Activated CD4-positive, alpha-beta T cell treated with anti-CD3 and anti-CD28 coated beads, Interleukin-2, amount 10 ng/mL, durations not matched to agents 24 days and 14 days (primary cell): ENCODE results near the gene RABGAP1. TPM values are rescaled to one million over a fixed set of nuclear protein-coding genes. Genes with fewer than 3 reads are reported as not detected.

ENCODE experiments used
- DNase-seq: peaks from one replicate; pipeline ENCODE4 v3.0.0; 2022
- H3K27ac Mint-ChIP-seq: one replicate; pipeline ENCODE4 v1.8.0; 2022; ENCODE audit warnings: mild to moderate bottlenecking, mixed read lengths
- H3K27me3 Mint-ChIP-seq: one replicate; pipeline ENCODE4 v1.8.0; 2022; ENCODE audit warnings: mixed read lengths
- H3K36me3 Mint-ChIP-seq: one replicate; pipeline ENCODE4 v1.8.0; 2022; ENCODE audit warnings: low read depth, mild to moderate bottlenecking, mixed read lengths
- H3K4me1 Mint-ChIP-seq: one replicate; pipeline ENCODE4 v1.8.0; 2021; ENCODE audit warnings: mixed read lengths
- H3K4me3 Mint-ChIP-seq: one replicate; pipeline ENCODE4 v1.8.0; 2022; ENCODE audit warnings: mild to moderate bottlenecking, moderate library complexity, mixed read lengths
- H3K9me3 Mint-ChIP-seq: one replicate; pipeline ENCODE4 v1.8.0; 2021; ENCODE audit warnings: mixed read lengths
- intact Hi-C: fragments of 100-400 bp; cut with micrococcal nuclease; formaldehyde crosslinking; loops from one replicate; pipeline ENCODE4 v1.15.1; 2023
- total RNA-seq: library from RNA; stranded (reverse); gene quantifications from 2 replicates; pipeline ENCODE4 v1.2.3, GENCODE V29; 2022

The RABGAP1 gene
- total RNA-seq, 1 donor from 2014 or later = 25.7 TPM

DNA sequence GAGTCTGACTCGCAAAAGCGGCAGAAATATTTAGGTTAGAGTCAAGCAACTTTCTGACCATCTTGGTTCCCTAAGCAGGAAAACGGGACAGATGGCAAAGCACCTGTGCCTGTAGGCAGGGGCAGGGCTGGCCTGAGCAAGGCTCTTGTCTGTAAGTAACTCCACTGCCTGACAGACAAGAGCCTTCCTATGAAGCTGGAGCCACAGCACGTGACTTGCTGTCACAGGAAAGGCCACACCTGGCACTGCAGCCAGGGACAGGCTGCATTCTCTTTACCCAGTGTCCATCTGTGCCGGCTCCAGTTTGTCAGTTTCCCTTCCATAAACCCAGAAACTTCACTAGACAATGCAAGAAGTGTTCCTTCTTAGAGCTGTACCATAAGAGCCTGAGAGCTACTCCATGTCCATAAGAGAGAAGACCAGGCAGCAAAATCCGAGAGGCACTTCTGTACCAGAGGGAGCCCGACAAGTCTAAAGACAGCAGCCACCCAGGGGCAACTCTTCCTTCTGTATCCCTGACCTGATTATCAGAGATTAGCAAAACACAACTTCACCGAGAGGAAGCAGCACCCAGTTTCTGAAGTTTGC lies 170.7 kb downstream of the RABGAP1 start:
- peak overlapping the region; percentile 51 for H3K27ac Mint-ChIP-seq
- intact Hi-C loops = no loop called here
- H3K36me3 Mint-ChIP-seq = peaks cover 4% of the 10 kb centered on the region
- H3K4me3 Mint-ChIP-seq = no peak overlapping the region
- no peaks in the 10 kb centered on the region for H3K9me3 Mint-ChIP-seq
- H3K4me1 Mint-ChIP-seq = peaks cover 9% of the 10 kb centered on the region
- no peaks in the 10 kb centered on the region for H3K27me3 Mint-ChIP-seq
- no peak for DNase-seq

DNA sequence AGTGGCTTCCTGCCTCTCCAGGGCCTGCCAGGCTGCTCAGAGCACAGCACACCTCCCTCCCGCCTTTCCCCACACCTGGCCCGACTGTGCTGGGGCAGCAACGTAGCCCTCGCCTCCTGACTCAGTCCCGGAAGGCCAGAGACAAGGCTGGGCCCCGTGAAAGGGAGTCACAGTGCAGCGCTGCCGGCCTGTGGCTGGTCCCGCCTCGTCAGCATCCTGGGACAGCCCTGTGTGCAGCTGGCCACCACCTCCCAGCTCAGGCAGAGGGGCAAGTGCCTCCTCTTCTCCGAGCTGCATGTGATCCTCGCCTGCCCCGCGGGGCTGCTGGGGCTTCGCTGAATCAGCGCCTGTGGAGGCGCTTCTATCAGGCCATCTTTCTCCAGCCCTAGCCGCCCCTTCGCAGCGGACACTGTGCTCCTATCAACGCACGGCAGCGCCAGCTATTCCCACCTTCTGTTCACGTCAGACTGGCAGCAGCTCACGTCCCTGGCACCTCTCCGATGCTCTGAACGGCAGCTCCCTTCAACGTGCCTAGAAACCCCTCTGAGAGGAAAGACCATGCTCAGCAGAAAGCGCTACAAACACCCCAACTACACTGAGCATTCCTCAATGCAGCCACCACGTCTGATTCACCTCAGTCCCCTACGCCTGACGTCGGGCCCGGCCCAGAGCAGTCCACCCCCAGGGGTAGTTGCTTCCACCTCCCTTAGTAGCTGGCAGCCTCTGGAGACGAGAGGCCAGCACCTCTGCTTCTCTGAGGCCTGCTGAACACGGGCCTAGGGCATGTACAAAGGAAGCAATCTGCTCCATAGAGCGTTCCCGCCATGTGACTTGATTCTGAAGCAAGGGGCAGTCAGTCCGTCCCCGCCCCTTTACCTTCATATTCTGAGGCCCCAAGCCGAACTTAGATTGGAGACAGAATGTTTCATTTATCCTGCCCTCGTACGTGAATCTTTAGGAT lies 171.5 kb downstream of the RABGAP1 start:
- Mint-ChIP-seq H3K9me3 (no peaks in the 10 kb centered on the region), H3K27ac (no peak overlapping the region), H3K27me3 (no peaks in the 10 kb centered on the region), H3K36me3 (no peaks in the 10 kb centered on the region), H3K4me3 (no peak overlapping the region), H3K4me1 (peaks cover 9% of the 10 kb centered on the region)
- intact Hi-C loops = no loop called here
- peak; percentile 62 for DNase-seq

DNA sequence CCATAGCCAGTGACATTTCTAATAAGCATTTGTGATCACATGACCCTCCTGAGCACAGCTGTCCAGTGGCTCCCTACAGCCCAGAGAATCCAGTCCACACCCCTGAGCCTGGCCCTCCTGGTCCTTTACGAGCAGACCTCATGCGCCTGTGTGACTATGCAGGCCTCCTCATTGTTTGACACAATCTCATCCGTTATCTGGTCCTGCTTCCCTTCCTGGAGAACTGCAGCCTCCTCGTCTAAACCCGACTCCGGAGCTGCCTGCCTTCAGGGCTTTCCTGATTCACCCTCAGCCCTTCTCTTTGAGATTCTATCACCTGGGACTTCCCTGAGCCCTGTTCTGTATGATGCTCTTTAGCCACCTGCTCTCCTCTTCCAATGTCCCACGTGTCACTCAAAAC lies 172.4 kb downstream of the RABGAP1 start:
- Mint-ChIP-seq H3K9me3 (no peaks in the 10 kb centered on the region), H3K4me1 (peaks cover 9% of the 10 kb centered on the region), H3K36me3 (no peaks in the 10 kb centered on the region), H3K4me3 (no peak overlapping the region), H3K27me3 (no peaks in the 10 kb centered on the region), H3K27ac (no peak overlapping the region)
- intact Hi-C loops = no loop called here
- no peak for DNase-seq

DNA sequence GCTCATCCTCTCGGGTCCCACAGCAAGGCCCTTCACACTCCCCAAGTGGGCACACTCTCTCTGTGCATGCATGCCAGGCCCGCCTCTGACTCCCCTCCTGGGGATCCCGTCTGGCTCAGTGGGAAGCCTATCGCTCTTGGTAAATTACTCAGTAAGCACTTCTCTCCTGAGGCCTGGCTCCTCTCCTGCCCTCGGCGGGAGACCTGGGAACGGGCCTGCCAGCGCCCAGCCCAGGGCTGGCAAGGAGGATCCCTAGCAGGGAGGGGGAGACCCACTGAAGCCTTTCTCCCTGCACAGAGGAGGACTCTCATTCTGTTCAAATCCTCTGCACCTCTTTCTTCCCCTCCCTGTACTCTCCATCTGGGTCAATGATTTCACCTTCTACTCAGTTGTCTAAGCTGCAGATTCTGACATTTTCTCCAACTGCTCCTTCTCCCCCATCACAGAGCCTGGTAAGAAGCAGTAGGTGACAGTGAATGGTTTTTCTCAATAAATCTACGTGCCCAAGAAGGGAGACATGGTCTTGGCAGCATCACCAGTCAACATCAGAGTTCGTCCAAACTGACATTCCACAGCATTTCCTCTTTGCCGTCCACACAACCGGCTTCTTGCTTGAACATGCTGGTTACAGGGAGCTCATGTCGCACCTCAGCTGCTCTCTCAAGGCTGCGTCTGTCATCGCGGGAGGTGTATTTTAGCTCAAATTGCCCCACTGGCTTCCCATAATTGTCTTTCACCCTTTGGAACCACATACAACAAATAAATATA lies 174.5 kb downstream of the RABGAP1 start:
- H3K27me3 Mint-ChIP-seq = no peaks in the 10 kb centered on the region
- DNase-seq = no peak
- intact Hi-C loops = no loop called here
- H3K27ac Mint-ChIP-seq = no peak overlapping the region
- peaks cover 9% of the 10 kb centered on the region for H3K4me1 Mint-ChIP-seq
- H3K36me3 Mint-ChIP-seq = no peaks in the 10 kb centered on the region
- H3K4me3 Mint-ChIP-seq = no peak overlapping the region
- H3K9me3 Mint-ChIP-seq = no peaks in the 10 kb centered on the region

DNA sequence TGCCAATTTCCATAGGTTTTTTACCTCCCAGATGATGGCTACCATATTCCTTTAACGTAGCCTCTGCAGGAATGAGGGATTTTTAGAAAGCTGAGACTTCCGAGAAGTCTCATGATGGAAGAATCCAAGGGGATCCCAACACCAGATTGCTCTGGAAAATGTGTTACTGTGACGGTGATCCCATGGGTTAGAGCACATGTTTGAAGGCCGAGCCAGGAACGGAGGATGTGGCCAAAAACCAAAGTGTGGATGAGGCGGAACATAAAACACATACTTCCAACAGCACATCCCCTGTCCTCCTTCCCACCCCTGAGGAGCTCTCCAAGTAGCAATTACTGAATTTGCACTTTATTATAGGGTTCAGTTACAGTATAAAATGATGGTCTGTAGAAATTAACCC lies 175.2 kb downstream of the RABGAP1 start:
- no peaks in the 10 kb centered on the region for H3K9me3 Mint-ChIP-seq
- H3K36me3 Mint-ChIP-seq = no peaks in the 10 kb centered on the region
- intact Hi-C loops = no loop called here
- H3K27me3 Mint-ChIP-seq = no peaks in the 10 kb centered on the region
- H3K27ac Mint-ChIP-seq = no peak overlapping the region
- no peak for DNase-seq
- H3K4me1 Mint-ChIP-seq = peaks cover 7% of the 10 kb centered on the region
- H3K4me3 Mint-ChIP-seq = no peak overlapping the region

DNA sequence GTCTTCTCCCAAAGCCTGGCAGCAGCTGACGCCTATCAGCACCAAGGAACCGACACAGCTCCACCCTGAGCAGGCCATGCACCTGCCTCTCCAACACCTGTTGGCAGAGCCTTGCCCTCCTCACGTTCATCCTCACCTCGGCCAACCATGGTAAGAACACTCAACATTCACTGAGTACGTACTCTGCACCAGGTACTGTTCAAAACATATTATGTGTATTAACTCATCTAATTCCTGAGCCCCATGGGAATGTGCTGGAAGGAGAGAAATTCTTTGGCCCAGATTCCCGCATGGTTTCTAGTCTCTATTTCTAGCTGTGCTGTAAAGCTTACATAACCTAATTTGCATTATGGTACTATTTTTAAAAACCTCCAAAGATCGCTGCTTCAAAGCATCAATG lies 178.7 kb downstream of the RABGAP1 start:
- Mint-ChIP-seq H3K4me3 (no peak overlapping the region), H3K36me3 (no peaks in the 10 kb centered on the region), H3K9me3 (no peaks in the 10 kb centered on the region), H3K27ac (no peak overlapping the region), H3K27me3 (no peaks in the 10 kb centered on the region), H3K4me1 (peaks cover 2% of the 10 kb centered on the region)
- intact Hi-C loops = no loop called here
- no peak for DNase-seq

DNA sequence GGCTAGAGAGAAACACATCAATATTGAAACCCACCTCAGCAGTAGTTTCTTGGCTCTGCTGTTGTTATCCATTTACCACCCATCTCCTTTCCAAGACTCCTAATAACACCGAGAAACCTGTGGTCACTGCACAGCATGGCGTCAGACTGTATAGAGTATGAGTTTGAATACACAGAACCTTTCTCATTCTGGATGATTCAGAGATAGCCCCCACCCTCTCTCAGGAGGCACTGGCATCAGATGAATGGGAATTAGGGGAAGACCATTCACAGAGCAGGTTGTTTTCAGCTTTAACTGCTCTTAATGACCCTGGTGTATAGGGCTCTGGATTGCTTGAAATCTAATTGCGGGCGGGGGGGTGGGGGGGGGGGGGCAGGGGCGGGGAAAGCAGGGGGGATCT lies 179.3 kb downstream of the RABGAP1 start:
- no peaks in the 10 kb centered on the region for H3K27me3 Mint-ChIP-seq
- intact Hi-C loops = no loop called here

DNA sequence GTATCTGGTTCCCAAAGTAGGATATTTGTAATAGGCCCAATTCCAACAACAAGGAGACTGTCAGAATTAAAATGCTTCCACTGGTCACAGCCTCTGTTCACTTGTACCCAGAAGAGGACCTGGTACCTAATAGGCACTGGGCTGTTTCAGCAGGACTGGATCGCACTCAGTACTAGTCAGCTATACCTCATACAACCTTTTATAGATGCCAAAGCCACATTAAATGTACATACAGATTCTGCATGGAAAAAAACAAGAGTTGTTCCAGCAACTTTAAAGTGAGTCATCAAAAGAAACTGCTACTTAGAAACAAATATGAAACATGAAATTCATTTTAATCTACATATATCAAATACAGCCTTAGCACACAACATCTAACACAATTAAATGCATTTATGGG lies 180.1 kb downstream of the RABGAP1 start:
- intact Hi-C loops = no loop called here
- peaks cover 2% of the 10 kb centered on the region for H3K4me1 Mint-ChIP-seq
- no peak overlapping the region for H3K27ac Mint-ChIP-seq
- no peak overlapping the region for H3K4me3 Mint-ChIP-seq
- H3K36me3 Mint-ChIP-seq = no peaks in the 10 kb centered on the region
- H3K27me3 Mint-ChIP-seq = no peaks in the 10 kb centered on the region
- no peak for DNase-seq
- H3K9me3 Mint-ChIP-seq = no peaks in the 10 kb centered on the region

More for the DNA sequence above, 179.3 kb downstream of the RABGAP1 start:
- Mint-ChIP-seq H3K4me1 (peaks cover 2% of the 10 kb centered on the region), H3K4me3 (no peak overlapping the region), H3K9me3 (no peaks in the 10 kb centered on the region), H3K27ac (no peak overlapping the region), H3K36me3 (no peaks in the 10 kb centered on the region)
- DNase-seq = no peak

DNA sequence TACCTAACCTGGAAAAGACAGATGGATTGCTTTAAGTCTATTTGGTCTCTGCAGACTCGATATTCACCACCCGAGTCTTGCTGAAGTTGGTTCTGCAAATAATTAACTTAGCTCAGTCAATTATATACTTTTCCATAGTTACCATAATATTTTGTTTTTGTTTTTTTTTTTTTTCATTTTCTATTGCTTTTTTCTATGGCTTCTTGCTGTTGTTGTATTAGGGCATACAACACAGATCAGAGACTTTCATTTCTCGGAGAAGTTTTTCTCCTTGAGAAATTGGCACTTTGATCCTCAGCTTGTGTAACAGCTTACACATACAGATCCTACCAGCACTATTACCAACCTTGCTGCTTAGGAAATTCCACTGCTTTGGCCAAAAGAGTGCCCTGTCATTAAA lies 180.6 kb downstream of the RABGAP1 start:
- H3K4me1 Mint-ChIP-seq = peaks cover 2% of the 10 kb centered on the region
- no peaks in the 10 kb centered on the region for H3K27me3 Mint-ChIP-seq
- DNase-seq = no peak
- no peaks in the 10 kb centered on the region for H3K36me3 Mint-ChIP-seq
- H3K4me3 Mint-ChIP-seq = no peak overlapping the region
- no peak overlapping the region for H3K27ac Mint-ChIP-seq
- H3K9me3 Mint-ChIP-seq = no peaks in the 10 kb centered on the region
- intact Hi-C loops = no loop called here

DNA sequence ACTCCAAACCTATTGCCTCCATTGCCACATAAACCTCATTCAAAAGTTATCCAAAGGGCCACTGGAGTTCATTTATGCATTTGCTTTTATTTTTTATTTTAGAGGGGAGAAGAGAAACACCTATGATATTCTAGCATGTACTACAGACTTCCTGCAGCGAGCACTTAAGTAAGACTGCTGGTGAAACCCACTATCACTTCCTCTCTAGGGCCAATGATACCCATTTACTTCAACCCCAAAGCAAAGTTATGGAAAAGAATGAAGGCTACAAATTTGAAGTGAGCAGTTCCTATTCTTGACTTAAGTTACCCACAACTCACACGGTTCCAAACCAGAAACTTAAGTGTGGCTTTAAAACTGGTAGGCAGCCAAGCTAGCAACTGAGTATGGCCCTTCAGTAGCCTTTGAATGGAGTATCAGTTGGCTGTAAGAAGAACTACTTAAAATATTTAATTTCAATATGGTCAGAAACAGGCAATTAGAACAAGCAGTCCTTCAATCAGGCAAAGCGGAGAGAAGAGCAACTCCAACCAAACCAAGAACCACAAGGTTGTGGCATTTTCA lies 186.8 kb downstream of the RABGAP1 start:
- DNase-seq = no peak
- Mint-ChIP-seq H3K27ac (no peak overlapping the region), H3K36me3 (peaks cover 6% of the 10 kb centered on the region), H3K9me3 (no peaks in the 10 kb centered on the region), H3K4me3 (no peak overlapping the region), H3K4me1 (no peaks in the 10 kb centered on the region), H3K27me3 (no peaks in the 10 kb centered on the region)
- intact Hi-C loops = no loop called here

DNA sequence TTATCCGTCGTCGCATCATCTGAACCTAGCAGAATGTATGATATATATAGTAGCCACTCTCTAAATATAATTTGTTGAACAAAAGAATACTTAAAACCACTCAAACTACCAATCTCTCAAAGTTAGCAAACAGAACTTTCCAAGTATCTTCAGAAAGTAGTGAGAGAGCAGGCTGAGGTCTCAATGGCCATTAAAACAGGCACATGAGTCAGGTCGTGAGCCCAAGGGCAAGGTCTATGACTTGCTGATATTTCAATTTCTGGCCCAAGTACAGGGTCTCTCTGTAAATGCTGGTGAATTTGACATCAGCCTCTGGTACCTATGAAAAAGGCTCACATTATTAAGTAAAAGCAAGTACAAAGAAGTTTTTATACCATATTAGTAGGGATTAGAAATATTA lies 187.8 kb downstream of the RABGAP1 start:
- DNase-seq = no peak
- Mint-ChIP-seq H3K4me1 (no peaks in the 10 kb centered on the region), H3K27ac (no peak overlapping the region)

DNA sequence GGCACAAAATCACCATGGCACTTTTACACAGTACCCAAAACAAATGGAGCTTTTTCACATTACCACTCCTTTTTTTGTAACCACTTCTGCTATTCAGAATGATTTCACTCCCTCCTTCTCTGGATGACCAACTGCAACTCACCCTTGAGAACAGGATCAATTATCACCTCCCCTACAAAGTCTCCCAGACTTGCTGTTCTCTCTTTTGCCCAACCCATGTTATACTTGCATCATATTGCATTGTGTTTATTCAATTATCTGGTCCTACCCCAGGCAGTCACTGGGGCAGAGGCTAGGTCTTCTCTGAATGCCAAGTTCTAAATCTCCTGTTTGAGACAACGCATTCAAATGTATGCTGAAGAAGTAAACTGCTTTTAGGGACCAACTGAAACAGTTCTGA lies 188.6 kb downstream of the RABGAP1 start:
- no peaks in the 10 kb centered on the region for H3K27me3 Mint-ChIP-seq
- peaks cover 6% of the 10 kb centered on the region for H3K36me3 Mint-ChIP-seq
- no peak overlapping the region for H3K27ac Mint-ChIP-seq
- H3K4me1 Mint-ChIP-seq = no peaks in the 10 kb centered on the region
- H3K4me3 Mint-ChIP-seq = no peak overlapping the region
- intact Hi-C loops = no loop called here
- no peaks in the 10 kb centered on the region for H3K9me3 Mint-ChIP-seq
- DNase-seq = no peak

More for the DNA sequence above, 187.8 kb downstream of the RABGAP1 start:
- intact Hi-C loops = no loop called here
- Mint-ChIP-seq H3K27me3 (no peaks in the 10 kb centered on the region), H3K4me3 (no peak overlapping the region), H3K9me3 (no peaks in the 10 kb centered on the region), H3K36me3 (peaks cover 6% of the 10 kb centered on the region)

DNA sequence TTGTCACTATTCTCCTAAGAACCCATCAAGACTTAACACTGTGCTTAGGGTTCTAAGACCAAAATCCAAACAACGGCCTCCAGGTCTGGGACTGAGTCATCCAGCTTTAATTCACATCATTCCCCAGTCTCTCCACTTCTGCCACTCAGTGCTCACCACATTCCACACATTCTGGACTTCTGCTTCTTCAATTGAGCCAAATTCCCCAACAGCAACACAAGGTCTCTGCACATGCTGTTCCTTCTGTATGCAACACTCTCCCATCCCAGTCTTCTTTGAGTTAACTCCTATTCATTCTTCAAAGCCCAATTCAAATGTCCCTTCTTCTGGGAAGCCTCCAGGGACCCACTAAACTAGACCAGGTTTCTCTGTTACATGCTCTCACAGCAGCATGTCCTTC lies 190.4 kb downstream of the RABGAP1 start:
- intact Hi-C loops = no loop called here
- H3K27me3 Mint-ChIP-seq = no peaks in the 10 kb centered on the region
- no peaks in the 10 kb centered on the region for H3K4me1 Mint-ChIP-seq
- H3K4me3 Mint-ChIP-seq = no peak overlapping the region
- no peak overlapping the region for H3K27ac Mint-ChIP-seq
- no peaks in the 10 kb centered on the region for H3K9me3 Mint-ChIP-seq
- DNase-seq = no peak
- peaks cover 6% of the 10 kb centered on the region for H3K36me3 Mint-ChIP-seq

DNA sequence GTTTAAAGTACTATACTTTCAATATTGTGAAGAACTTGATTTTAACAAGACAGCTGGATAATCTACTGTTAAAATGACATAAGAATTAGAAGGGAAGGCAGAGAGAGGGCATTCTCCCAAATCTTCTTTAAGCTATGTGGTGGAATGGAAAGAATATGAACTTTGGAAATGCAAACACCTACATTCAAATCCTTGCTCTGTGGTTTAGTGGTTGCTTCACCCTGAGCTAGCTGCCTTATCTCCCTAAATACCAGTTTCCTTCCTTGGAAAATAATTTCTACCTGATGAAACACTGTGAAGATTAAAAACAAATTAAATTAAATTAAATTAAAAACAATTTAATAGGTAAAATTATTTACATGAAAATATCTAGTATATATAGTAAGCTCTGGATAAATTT lies 191.2 kb downstream of the RABGAP1 start:
- Mint-ChIP-seq H3K4me1 (no peaks in the 10 kb centered on the region), H3K9me3 (no peaks in the 10 kb centered on the region), H3K27me3 (no peaks in the 10 kb centered on the region), H3K4me3 (no peak overlapping the region), H3K27ac (no peak overlapping the region), H3K36me3 (peaks cover 6% of the 10 kb centered on the region)
- intact Hi-C loops = no loop called here
- no peak for DNase-seq
